HG03139 (cell line): ENCODE data around the gene CFAP92.

Source experiments
- ATAC-seq: cut with Tn5 transposase; IDR thresholded peaks from one replicate; pipeline ENCODE4 v1.9.1; 2021; ENCODE audit not compliant: unreplicated experiment

Gene CFAP92

DNA sequence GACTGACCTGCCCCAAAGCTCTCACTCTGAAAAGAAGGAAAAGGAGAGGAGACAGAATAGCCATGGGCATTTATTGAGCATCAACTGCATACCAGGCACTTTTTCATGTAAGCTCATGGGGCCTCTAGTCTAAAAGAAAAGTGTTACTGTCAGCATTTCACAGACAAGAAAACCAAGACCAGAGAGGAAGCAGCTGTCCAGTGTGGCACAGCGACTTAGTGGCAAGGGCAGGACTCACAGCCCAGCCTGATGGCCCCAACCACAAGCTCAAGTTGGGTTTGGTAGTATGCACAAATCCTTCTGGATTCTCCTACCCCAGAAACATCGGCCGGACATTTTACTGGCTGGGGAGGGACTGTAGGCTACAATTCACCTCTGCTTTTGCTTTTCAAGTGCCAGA lies 13.0 kb upstream of the CFAP92 start:
- ATAC-seq, result no peak

DNA sequence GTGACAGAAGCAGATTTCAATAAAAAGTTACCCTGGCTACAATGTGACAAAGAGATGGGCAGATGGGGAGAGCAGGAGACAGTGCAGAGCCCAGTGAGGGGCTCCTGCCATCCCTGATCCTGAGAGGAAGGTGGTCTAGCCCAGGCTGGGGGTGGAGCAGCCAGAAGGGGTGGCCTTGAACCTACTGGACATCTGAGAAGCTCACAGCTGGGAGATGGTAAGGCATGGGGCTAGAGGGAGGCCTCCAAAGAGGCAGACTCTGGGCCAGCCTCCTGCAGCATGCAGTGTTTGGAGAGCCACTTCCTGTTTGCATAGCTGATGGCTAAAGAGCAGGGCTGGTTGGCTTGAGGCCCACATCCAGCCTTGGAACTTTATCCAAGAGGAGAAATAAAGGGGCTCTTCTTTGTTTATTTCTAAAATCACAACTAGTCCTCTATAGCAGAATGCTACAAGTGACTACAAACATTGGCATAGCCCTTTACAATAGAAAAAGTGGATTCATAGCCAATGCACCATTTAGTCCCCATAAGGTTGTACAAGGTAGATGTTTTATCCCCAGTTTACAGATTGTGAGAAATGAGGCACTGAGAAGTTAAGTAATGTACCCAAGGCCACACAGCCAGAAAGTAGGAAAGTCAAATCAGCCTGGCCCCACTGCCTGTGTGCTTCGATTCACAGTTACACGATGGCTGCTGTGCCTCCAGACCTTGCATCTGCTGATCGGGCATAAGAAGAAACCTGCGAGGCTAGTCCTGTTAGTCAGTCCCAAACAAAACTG lies 11.8 kb upstream of the CFAP92 start:
- ATAC-seq, result no peak

- no peak for ATAC-seq
Observed at GRCh38 chr3:129004639-129005295, 10.9 kb upstream of the CFAP92 start.

GRCh38 chr3:129003578-129004112 lies 9.8 kb upstream of the CFAP92 start:
- ATAC-seq, result no peak

DNA sequence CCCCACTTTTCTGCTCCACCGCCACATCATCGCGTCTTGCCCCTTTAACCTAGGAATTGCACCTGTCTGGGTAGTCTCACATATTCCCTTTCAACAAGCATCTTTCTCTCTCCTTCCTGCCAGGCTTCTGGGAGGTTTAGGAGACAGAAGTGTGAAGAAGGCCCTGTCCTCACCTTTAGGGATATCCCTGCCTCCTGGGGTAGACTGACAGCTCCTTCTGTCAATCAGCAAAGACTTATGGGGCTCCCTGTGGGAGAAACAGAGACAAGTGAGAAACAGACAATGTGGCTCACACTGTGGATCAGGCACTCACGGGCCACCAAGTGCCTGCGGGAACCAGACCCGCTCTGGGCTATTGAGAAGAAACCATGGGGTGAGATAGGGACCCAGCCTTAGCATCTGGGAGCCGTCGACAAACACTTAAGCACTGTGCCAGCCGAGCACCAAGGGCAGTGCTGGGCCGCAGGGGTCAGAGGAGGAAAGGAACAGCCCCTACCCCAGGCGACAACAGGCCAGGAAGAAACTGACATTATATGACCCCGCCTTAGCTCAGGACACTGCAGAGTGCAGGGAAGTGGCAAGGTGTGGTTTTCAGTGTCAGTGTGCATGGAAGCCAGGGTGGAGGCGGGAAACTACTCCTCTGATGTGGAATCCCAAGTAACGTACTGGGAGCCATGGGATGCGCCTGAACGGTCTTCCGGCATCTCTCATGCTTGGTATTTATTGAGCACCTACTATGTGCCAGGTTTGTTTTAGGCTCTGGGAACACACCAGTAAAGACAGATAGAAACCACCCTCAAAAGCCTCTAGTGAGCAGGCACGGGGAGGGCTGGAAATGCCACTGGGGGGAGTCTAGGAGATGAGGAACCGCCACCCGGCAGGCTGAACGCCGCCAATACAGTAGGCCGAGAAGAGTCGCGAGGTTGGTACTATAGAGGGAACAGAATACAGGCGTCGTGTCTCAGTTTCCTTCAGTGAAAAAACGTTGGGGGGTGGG lies 9.0 kb upstream of the CFAP92 start:
- ATAC-seq, result no peak

DNA sequence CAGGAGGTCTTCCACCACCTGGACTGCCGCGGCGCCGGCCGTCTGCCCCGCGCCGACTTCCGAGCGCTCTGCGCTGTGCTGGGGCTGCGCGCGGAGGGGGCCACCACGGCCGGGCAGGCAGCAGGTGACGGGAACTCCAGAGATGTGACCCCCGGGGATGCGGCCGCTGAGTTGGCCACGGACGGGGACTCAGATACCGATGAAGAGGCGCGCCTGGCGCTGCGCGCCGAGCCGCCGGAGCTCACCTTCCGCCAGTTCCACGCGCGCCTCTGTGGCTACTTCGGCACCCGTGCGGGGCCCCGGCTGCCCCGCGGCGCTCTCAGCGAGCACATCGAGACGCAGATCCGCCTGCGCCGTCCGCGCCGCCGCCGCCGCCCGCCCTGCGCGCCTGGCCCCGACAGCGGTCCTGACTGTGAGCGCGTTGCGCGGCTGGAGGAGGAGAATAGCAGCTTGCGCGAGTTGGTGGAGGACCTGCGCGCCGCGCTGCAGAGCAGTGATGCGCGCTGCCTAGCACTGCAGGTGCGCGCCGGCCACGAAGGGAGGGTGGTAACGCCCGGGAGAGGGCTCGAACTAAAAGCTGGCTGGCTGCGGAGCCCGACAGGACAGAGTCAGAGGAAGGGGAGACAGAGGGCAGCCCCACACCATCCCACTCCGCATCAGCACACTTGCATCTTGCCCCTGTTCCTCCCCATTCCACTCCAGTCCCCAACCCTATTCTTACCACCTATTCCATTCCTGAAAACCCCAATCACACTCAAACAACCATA lies 8.1 kb upstream of the CFAP92 start:
- no peak for ATAC-seq

DNA sequence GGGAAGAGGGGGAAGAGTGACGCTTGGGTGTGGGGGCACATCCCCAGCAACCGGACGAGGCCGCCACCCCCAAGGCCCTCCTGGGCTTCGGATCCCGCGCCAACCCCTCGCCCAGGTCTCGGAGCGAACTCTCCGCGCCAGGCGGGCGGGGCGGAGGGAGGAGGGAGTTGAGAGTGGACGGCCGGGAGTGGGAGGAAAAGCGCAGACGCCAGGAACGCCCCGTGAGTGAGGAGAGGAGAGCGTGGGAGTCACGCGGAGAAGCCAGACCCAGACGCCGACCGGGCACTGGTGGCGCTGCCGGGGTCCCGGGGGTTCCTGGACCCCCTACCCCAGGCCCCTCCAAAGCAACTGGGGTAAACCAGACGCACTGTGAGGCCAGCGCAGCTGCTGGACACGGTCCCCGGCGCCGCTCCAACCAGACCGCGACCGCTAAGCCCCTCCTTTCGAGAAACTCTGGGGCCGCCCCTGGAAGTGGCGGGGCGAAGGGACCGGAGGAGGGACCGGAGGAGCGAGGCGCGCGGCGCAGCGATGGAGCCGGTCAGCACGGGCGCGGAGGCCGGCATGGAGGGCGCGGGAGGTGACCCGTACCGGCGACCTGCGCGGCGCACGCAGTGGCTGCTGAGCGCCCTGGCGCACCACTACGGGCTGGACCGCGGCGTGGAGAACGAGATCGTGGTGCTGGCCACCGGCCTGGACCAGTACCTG lies 7.4 kb upstream of the CFAP92 start, which contains the start of gene EFCC1:
EFCC1 (plus strand) TSS at position 204 of the 705 bp plus-strand sequence; CDS start at position 529, 325 bp downstream.
- ATAC-seq, result no peak

GRCh38 chr3:129000742-129001100 lies 6.8 kb upstream of the CFAP92 start:
- no peak for ATAC-seq

GRCh38 chr3:128999102-128999501 lies 5.2 kb upstream of the CFAP92 start:
- no peak for ATAC-seq

- ATAC-seq, result no peak
Observed at GRCh38 chr3:128998561-128998960, 4.7 kb upstream of the CFAP92 start.

- no peak for ATAC-seq
Observed at GRCh38 chr3:128997486-128998133, 3.7 kb upstream of the CFAP92 start.

GRCh38 chr3:128996726-128997125 lies 2.9 kb upstream of the CFAP92 start:
- no peak for ATAC-seq

DNA sequence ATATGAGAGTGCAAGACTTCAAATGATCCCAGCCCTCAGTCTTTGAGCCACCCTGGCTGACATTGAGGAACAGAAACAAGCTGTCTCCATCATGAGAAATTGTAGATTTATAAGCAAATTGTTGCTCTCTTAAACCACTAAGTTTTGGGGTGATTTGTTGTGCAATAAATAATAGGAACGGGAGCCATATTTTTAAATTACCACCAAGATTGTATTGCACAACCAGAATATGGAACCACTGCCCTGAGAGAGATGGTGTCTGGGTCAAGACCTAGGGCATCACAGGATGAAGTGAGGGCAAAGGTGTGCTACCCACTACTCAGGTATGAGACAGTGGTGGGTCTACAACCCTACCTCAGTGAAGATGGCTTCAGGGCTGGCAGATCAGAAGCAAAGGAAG lies 2.3 kb upstream of the CFAP92 start:
- no peak for ATAC-seq

DNA sequence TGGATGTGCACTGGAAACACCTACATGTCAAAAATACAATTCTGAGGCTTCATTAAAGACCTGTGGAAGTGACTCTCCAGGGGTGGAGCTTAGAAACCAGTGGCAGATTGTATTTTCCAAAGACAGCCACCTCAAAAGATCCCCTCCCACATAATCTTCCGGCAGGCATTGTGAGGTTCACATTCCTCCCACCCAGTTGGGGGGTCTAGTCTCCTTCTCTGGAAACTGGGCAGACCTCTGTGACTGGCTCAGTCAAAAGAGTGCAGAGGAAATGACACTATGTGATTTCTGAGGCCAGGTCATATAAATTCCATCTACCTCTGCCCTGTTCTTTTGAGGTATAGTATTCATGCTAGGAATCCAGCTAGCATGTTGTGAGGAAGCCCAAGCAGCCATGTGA lies 1.9 kb upstream of the CFAP92 start:
- ATAC-seq, result no peak

DNA sequence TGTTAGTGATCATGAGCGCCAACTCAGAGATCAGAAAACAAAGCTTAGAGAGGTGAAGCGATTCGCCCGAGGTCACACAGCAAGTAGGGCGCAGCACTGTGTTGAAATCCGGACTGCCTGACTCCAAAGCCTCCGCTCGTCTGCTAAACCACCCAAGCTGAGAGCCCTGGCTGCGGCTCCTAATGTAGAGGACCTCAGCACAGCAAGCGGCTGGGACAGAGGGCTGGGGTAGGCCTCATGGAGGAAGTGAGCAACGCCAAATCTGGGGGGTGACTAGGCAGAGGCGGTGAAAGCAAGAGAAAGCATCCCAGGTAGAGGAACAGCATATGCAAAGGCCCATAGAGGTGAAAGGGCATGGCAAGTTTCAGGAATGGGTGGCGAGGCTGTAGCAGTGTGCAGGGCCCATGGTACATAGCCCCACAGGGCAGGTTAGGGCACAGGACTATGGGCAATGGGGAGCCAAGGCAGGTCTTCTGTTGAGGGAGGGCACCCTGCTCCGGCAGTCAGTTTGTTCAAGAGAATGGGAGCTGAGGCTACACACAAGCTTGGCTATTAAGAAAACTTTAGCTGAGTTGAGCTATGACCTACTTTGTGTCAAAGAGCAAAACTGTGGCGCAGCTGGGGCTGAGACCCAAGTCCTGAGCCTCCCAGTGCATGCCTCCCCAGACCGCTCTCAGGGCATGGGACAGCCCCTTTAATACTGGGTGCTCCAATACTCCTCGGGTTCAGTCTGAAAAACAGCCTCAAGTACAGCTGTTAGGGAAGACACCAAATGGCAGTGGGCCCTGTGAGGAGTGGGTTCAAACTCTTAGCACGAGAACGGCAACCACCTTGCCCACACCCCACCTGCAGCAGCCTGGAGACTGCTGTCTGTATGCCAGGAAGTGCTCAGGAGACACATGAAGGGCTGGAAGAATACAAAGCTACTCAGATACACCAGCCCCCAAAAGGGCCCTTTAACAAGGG lies 988 bp upstream of the CFAP92 start:
- no peak for ATAC-seq

- no peak for ATAC-seq
Observed at GRCh38 chr3:128994173-128994512, 267 bp upstream of the CFAP92 start.

DNA sequence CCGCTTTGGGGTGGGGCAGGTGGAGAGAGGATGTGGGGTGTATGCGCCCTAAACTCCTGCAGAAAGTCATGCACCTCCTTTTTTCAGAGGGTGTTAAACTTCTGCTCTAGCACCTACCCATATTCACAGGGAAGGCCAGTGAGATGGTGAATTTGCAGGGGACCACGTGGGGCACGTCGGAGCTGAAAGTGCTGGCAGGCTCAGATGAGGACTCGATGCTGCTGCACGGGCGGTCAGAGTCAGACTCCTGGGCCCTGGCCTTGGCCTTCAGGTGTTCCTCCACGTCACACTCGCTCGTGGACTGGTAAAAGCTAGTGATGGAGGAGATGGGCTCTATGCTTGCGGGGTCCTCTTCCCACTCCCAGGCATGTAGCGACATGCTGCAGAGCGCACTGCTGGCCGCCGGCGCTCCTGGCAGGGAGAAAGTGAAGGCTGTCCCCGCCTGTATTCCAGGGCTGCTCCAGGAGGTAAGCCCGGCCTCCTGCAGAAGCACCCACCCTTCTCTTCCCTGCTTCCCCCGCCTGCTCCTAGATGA lies 883 bp downstream of the CFAP92 start:
- ATAC-seq, result no peak

GRCh38 chr3:128991355-128991895 lies 2.5 kb downstream of the CFAP92 start:
- ATAC-seq, result no peak
